Left kidney (tissue), 2 donors: ENCODE measurements around the gene TTC9B. TPM values are rescaled to one million over a fixed set of nuclear protein-coding genes. Genes with fewer than 3 reads are reported as not detected.

ENCODE experiments used
- DNase-seq: peaks from one replicate; pipeline ENCODE4 v3.0.0-alpha.2; 2013
- polyA plus RNA-seq: library from polyadenylated mRNA; unstranded; fragments of 120-200 nt; gene quantifications from one replicate; pipeline ENCODE4 v1.2.1, GENCODE V29; 2013; ENCODE audit not compliant: insufficient read length

Gene TTC9B
- polyA plus RNA-seq, 1 donor, result 0.25 TPM

- DNase-seq, result no peak
Measured at GRCh38 chr19:40249201-40249600, 31.0 kb upstream of the TTC9B start.

- no peak for DNase-seq
Measured at GRCh38 chr19:40247735-40248262, 29.6 kb upstream of the TTC9B start.

GRCh38 chr19:40247178-40247577, 29.0 kb upstream of the TTC9B start:
- DNase-seq, result no peak

GRCh38 chr19:40246292-40247073, 28.3 kb upstream of the TTC9B start:
- DNase-seq, result no peak

- DNase-seq, result no peak
Measured at GRCh38 chr19:40245506-40246128, 27.4 kb upstream of the TTC9B start.

GRCh38 chr19:40244579-40245317, 26.6 kb upstream of the TTC9B start:
- no peak for DNase-seq

GRCh38 chr19:40243181-40243580, 25.0 kb upstream of the TTC9B start:
- DNase-seq, result no peak

- no peak for DNase-seq
Measured at GRCh38 chr19:40242480-40242879, 24.3 kb upstream of the TTC9B start.

GRCh38 chr19:40241809-40242384, 23.7 kb upstream of the TTC9B start:
- DNase-seq, result no peak

- no peak for DNase-seq
Measured at GRCh38 chr19:40241125-40241808, 23.1 kb upstream of the TTC9B start.

GRCh38 chr19:40240332-40240731, 22.1 kb upstream of the TTC9B start:
- no peak for DNase-seq

- DNase-seq, result no peak
Measured at GRCh38 chr19:40239415-40240226, 21.4 kb upstream of the TTC9B start.

- DNase-seq, result no peak
Measured at GRCh38 chr19:40238775-40239174, 20.6 kb upstream of the TTC9B start.

GRCh38 chr19:40237791-40238190, 19.6 kb upstream of the TTC9B start:
- no peak for DNase-seq

GRCh38 chr19:40236366-40236765, 18.2 kb upstream of the TTC9B start:
- DNase-seq, result no peak

GRCh38 chr19:40236026-40236355, 17.8 kb upstream of the TTC9B start:
- DNase-seq, result no peak

GRCh38 chr19:40235238-40236025, 17.2 kb upstream of the TTC9B start:
- DNase-seq, result no peak

- no peak for DNase-seq
Measured at GRCh38 chr19:40234429-40235237, 16.4 kb upstream of the TTC9B start.

- no peak for DNase-seq
Measured at GRCh38 chr19:40233811-40234389, 15.7 kb upstream of the TTC9B start.
